Middle frontal gyrus (tissue), 1 donor: ENCODE measurements around the gene LZTR1.

ENCODE experiments used
- DNase-seq: peaks from one replicate; pipeline ENCODE4 v3.0.0-alpha.2; 2015; ENCODE audit warnings: low spot score; ENCODE audit errors: extremely low spot score

LZTR1 gene

GRCh38 chr22:21015466-21016006 is 33.4 kb downstream of the LZTR1 start:
- DNase-seq = no peak

DNA sequence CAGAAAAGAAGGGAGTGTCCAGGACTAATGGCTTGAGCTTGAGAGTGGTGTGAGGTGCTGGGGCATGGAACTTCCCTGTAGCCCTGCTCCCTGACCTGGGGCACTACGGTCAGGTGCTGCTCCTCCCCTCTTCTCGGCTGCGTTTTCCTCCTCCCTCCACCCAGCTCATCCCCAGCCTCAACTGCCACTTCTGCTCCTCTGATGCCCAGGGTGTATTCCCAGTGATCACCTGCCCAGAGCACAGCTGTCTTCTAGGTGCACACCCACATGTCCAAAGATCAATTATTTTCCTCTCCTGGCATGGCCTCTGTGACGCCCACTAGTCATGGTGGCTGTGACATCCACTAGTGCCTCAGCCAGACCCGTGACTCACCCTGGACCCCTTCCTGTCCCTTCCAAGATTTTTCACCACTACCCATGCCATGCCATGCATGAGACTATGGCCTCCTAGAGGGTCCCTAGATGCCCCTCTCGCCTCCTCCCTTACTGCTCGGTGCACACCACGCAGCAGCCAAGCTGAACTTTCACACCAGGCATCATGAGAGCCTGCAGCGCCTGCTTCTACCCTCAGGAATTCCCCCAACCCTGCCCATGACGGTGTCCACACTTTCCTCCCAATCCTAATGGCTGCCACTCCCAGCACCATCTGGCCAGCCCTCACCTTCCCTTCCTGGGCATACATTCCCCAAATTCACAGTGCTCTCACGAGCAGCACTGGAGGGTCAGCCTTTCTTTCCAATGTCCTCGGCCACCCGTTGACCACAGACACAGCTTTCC is 34.7 kb downstream of the LZTR1 start:
- DNase-seq = no peak

- no peak for DNase-seq
Measured at GRCh38 chr22:21018314-21018713, 36.2 kb downstream of the LZTR1 start.

DNA sequence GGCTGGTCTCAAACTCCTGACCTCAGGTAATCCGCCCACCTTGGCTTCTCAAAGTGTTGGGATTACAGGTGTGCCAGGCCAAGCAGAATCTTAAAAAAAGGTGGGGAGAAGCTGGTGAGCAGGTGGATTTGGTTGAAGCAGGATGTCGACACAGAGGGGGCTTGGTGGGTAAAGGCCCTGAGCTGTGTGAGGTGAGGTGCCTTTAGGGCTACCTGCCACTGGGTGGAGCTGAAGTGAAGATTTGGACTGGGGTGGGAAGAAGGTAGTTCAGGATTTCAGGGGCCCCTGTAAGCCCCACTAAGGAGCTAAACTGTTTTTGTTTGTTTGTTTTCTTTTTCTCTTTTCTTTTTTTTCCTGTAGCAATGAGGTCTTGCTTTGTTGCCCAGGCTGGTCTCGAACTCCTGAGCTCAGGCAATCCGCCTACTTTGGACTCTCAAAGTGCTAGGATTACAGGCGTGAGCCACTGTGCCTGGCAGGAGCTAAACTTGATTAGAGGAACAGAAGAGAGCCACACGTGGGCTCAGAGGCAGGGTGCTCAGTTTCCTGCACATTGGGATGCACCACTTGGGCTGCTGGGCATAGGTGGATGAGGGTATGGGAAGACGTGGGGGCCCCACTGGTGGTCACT is 38.8 kb downstream of the LZTR1 start:
- DNase-seq = no peak

DNA sequence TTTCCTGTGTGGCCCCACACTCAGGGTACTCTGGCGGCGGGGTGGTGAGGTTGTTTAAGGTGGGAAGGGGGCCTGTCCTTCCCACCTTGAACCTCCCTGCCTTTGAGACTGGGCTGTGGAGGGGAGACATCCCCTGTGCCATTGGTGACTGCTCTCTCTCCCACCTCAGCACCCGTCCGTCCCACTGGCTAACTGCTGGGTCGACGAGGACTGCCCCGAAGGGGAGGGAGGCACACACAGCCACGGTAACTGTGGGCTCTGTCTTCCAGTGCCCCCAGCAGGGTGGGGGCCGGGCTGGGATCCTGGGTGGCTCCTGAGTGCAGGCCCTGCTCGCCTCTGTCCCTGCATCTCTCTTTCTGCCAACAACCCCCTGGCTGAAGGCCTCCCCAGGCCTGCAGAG is 40.4 kb downstream of the LZTR1 start:
- DNase-seq = no peak

GRCh38 chr22:21022955-21023614 is 41.0 kb downstream of the LZTR1 start:
- DNase-seq = no peak

GRCh38 chr22:21025266-21025665 is 43.2 kb downstream of the LZTR1 start:
- DNase-seq = no peak

DNA sequence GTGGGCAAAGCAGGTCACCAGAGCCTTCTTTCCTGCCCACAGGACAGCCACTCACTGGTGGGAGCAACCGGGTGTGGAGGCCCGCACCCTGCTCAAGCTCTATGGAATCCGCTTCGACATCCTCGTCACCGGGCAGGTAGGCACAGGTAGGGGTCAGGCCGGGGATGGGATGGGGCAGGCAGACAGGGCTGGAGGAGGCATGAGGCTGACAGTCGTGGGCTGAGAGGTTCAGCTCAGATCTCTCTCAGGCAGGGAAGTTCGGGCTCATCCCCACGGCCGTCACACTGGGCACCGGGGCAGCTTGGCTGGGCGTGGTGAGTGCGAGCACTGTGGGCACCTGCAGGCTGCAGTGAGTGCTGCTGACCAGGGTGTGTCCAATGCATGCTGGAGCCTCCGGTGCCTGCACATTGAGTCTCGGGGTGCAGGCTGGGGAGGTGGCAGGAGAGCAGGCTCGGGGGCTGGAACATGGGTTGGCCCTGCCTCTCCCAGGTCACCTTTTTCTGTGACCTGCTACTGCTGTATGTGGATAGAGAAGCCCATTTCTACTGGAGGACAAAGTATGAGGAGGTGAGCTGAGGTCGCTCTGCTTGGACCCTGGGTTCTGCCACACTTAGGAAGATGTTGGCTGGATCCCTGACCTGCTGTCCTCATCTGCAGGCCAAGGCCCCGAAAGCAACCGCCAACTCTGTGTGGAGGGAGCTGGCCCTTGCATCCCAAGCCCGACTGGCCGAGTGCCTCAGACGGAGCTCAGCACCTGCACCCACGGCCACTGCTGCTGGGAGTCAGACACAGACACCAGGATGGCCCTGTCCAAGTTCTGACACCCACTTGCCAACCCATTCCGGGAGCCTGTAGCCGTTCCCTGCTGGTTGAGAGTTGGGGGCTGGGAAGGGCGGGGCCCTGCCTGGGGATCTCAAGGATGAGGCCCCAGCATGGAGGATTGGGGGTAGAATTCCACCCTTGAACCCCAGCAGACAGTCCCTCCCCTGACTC is 44.0 kb downstream of the LZTR1 start:
- no peak for DNase-seq

- peak; percentile 19 for DNase-seq
Measured at GRCh38 chr22:21026783-21027692, 44.9 kb downstream of the LZTR1 start.

GRCh38 chr22:21028277-21029251 is 46.5 kb downstream of the LZTR1 start:
- no peak for DNase-seq

- no peak for DNase-seq
Measured at GRCh38 chr22:21029486-21030025, 47.5 kb downstream of the LZTR1 start.

DNA sequence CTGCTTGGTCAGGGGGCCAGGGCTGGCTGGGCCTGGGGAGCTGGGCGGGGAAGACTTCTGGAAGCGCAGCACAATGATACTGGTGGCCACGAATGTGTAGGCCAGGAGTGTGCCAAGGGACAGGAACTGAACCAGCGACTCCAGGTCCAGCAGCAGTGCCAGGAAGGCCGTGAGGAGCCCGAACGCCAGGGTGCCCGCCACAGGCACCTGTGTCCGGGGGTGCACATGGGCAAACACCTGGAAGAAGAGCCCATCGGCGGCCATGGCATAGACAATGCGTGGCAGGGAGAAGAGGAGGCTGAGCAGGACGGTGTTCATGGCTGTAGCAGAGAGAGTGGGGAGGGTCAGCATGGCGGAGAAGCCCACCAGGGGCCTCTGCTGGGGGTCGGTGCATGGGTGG is 47.9 kb downstream of the LZTR1 start:
- no peak for DNase-seq

GRCh38 chr22:21030621-21031544 is 48.8 kb downstream of the LZTR1 start:
- DNase-seq = no peak

- DNase-seq = no peak
Measured at GRCh38 chr22:21031545-21032036, 49.5 kb downstream of the LZTR1 start.

DNA sequence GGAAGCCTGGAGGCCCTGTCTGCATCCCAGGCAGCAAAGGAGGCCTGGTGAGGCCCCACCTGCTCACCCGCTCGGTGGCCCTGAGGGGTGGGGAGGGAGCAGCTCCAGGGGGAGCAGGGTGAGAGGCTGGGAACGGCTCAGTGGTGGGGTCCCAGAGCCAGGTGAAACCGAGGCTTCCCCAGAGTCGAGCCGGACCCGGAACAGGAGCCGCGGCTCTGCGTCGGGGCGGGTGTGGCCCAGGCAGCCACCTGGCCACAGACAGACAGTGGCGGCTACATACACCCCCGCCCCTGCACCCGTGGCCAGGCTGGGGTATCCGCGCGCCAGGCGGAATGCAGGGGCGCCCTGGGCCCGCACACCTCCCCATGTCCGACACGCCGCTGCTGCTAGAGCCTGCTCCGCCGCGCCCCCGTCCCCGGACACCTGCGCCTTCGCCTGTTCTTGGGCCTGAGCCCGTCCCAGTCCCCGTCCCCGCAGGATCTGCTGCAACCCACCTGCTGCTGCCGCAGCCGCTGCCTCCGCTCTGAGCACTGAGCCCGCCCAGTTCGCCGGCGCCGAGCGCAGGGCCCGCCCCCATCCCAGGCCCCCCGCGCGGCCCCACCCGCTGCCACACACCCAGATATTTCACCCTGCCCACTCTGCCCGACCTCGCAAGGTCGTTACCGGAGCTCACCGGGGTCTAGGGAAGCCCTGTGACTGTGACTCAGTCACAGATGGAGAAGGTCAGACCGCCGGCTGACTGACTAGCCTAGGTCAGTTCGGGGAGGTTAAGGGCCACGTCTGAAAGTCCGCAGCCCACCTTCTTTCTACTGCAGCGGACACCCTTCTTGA is 50.2 kb downstream of the LZTR1 start, which contains the start of gene SLC7A4:
TSS of gene SLC7A4 (minus strand) at position 525 of the 831 bp plus-strand sequence. CDS start 749 bp downstream, outside the sequence.
- DNase-seq = no peak
